Activated CD4-positive, alpha-beta T cell treated with anti-CD3 and anti-CD28 coated beads for 24 hours (primary cell): Measurements from ENCODE around the gene GALNT7.
"Not testable (repeated sequence)": the region's sequence is repeated elsewhere in the genome, so short reads cannot be mapped to it uniquely, and the experiment has no call there.

ENCODE experiments used
- DNase-seq, 2 donors: peaks; one replicate each; pipeline ENCODE4 v3.0.0-alpha.2; 2020; ENCODE audit warnings: low read depth in 2 of 2

Gene GALNT7, protein sequence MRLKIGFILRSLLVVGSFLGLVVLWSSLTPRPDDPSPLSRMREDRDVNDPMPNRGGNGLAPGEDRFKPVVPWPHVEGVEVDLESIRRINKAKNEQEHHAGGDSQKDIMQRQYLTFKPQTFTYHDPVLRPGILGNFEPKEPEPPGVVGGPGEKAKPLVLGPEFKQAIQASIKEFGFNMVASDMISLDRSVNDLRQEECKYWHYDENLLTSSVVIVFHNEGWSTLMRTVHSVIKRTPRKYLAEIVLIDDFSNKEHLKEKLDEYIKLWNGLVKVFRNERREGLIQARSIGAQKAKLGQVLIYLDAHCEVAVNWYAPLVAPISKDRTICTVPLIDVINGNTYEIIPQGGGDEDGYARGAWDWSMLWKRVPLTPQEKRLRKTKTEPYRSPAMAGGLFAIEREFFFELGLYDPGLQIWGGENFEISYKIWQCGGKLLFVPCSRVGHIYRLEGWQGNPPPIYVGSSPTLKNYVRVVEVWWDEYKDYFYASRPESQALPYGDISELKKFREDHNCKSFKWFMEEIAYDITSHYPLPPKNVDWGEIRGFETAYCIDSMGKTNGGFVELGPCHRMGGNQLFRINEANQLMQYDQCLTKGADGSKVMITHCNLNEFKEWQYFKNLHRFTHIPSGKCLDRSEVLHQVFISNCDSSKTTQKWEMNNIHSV

DNA sequence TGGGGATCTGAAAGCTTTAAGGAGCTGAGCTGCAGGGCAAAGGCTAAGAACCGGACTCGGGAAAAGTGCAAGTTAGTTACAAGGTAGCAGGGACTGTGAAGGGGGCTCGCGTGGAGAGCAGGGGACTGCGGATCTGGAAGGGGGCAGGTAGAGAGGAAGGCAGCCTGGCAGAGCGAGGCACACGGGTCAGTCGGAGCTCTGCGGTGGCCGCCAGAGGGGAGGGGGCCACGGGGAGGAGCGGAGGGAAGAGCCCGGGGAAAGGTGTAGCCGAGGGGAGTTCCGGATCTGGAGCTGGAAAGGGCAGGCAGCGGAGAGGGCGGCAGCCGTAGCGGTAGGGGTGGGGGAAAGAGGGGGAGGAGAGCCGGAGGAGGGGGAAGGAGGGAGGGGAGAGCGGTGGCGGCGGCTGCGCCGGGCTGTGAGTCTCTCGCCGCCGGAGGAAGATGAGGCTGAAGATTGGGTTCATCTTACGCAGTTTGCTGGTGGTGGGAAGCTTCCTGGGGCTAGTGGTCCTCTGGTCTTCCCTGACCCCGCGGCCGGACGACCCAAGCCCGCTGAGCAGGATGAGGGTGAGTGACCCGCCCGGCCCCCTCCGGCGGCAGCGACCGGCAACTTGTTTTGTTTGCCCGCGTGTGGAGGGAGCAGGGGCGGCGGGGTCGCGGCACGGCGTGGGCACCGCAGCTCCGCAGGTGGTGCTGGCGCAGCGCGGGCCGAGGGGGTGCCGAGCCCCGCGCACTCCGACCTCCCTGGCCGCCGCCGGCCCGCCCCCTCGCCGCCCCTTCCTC is at the start of gene GALNT7:
GALNT7 (plus strand) TSS at position 416 of the 782 bp plus-strand sequence; CDS start at position 441, 25 bp downstream.
- peak; percentile 46 to 52 for DNase-seq

DNA sequence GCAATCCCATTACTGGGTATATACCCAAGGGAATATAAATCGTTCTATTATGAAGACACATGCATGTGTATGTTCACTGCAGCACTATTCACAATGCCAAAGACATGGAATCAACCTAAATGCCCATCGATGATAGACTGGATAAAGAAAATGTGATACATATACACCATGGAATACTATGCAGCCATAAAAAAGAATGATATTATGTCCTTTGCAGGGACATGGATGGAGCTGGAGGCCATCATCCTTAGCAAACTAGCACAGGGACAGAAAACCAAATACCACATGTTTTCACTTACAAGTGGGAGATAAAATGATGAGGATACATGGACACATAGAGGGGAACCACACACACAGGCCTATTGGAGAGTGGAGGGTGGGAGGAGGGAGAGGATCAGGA is 49.8 kb upstream of the GALNT7 start:
- DNase-seq, result not testable (repeated sequence)

DNA sequence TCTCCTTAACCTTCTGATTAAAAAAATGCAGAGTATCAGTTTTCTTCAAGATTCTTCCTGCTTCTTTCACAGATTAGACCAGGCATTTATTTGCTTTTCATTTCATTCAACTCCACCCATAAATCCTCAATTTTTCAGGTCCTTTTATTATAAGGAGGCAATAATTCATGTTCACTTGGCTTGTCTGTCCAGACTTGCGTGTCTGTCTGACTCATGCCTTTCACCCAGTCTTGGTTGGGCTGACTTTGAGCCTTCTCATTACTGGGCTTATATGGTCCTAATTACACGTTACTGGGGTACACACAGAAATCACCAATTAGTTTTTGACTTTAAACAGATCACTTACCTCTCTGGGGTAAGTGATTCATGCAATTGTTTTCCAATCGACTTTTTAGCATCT is 48.8 kb upstream of the GALNT7 start:
- no peak for DNase-seq

DNA sequence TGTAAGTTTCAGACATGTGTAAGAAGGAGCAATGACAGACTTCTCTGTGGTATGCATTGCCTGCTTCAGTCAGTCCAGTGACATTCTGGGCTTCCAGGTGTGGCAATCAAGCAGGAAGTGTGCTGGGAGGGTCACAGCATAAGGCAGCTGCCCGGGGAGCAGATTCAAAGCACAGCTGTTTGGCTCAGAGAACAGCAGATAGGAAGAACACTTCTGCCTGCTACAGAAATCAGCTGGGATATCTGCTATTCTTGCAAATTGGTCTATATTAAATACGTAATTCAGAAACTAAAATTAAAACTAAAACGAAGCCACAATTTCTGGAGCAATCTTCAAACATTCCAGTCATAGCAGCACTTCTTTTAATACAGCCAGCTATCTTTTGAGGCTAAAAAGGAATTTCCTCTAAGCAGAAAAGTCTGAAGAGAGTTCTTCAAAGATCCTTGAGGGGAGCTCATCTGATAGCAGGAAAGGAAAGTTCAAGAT is 47.5 kb upstream of the GALNT7 start:
- DNase-seq, result no peak

DNA sequence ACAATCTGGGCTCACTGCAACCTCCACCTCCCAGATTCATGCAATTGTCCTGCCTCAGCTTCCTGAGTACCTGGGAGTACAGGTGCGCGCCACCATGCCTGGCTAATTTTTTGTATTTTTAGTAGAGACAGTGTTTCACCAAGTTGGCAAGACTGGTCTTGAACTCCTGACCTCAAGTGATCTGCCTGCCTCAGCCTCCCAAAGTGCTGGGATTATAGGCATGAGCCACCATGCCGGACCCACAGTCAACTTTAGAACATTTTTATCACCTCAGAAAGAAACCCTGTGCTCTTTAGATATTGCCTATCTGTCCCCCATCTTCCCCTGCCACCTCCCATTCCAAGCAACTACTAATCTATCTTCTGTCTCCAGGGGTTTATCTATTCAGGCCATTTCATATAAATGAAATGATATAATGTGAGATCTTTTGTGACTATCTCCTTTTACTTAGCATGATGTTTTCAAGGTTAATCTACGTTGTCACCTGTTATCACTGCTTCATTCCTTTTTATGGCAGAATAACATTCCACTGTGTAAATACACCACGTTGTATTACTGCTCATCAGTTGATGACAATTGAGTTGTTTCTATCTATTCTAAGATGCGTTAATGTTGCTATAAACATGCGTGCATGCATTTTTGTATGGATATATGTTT is 44.3 kb upstream of the GALNT7 start:
- no peak for DNase-seq

DNA sequence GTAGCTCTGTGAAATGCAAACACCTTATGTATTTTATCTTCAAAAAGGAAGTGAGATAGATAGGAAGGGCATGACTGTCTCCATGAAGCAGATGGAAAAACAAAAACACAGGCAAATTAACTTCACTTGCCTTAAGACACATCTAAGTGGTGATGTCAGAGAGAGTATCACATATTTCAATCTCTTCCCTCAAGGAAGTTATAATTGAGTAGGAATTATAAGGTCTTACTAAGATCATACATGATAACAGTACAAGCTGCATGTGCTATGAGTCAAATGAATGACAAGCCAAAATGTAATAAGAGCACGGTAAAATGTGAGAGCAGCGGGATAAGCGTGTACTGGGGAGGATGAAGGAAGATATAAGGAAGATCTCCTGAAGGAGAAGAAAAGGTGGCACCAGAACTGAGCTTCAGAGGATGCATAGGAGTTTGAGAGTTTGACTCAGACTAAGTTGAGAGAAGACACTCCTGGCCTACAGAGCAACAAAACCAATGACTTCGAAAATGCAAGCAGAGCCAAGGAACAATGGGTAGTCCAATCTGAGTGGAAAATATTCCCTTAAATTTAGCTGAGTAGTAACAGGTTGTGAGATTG is 43.3 kb upstream of the GALNT7 start:
- no peak for DNase-seq

DNA sequence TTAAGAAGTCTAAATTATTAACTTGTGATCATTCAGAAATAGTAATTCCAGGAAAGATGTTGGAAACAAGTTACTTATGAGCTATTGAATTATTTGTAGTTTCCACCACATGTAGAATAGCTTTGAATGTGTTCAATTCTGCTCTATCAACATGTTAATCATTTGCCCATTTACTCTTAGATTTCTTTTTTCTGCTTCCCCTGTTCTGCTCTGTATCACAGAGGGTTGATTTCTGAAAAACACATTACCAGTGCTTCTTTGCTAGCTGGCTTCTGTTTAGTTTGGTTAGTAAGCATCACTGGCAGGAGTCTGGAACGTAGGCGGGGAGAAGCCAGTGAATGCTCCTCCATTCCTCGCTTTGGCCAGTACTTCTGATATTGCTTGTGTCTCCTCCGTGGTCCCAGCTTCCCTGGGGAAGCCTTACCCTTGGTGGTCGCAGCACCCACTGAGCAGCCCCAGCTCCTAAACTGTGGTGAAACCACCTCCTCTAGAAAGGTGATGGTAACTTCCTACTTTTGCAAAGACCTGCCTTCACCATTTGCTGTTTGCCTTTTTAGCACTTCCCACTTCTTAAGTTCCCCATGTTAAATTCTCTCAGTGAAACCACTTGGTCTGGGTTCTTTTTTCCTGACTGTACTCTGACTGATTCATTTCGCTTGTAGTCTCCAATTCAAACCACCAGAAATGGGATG is 40.3 kb upstream of the GALNT7 start:
- no peak for DNase-seq

DNA sequence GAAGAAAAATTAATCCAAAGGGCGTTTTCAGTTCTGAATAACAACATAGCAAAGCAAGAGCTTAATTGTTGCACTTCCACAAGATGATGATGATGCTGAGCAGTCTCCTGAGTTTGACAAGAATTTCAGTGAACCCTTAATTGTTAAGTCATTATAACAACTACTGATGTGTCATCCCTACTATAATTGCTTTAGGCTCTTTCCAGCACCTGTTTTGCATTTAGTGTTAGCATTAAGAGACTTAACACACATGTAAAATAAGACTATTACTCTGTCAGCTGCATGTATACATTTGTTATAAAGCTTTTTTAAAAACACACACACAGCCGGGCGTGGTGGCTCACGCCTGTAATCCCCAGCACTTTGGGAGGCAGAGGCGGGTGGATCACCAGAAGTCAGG is 37.9 kb upstream of the GALNT7 start:
- no peak for DNase-seq

DNA sequence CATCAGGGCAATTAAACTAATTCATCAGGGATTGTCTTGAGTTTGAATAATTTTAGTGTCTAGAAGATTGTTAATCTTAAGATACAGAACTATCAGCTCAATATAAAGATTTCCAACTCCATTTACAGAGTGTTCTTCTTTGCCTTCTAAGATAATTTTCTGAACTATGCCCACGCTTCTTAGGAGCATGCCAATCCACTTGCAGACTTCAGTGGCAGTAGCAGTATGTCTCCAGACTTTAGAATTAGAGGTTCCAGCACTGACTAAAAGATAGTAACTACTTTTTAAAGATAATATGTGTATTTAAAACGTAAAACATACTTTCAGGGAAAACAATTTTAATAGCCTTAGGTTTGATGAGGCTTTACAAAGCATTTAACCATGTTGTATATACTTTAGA is 34.2 kb upstream of the GALNT7 start:
- no peak for DNase-seq

DNA sequence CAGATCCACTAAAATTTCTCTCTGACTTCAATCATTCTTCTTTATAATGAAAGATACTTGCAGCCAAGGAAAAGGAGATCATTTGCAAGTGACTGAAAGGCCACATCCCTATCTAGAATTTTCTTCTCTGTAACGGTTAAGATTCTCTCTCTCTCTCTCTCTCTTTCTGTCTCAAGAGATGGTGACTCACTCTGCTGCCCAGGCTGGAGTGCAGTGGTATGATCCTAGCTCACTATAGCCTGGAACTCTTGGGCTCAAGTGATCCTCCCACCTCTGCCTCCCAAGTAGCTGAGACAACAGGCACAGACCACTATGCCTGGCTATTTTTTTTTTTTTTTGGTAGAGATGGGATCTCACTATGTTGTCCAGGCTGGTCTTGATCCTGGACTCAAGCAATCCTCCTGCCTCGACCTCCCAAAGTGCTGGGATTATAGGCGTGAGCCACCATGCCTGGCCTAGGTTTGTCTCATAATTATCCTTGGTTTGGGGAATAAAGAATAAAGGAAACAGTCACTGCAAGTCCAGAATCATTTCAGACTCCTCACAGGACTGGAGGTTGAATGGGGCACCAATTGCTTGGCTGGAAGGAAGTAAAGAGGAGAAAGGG is 33.3 kb upstream of the GALNT7 start:
- no peak for DNase-seq

DNA sequence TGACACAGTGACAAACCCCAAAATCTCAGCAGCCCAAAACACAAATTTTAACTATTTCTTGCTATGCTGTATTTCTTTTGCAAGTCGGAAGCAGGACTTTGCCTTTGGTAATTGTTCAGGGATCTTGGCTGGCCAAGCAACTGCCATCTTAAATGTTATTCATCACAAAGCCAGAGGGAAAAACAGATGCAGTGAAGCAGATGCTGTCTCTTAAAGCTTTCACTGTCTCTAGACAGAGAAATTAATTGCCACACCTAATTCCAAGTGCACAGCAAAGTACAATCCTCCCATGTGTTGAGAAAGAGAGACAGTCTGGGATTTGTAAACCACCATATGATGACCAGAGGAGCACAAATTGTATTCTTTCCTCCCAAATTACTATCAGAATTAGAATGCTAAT is 30.0 kb upstream of the GALNT7 start:
- DNase-seq, result no peak

DNA sequence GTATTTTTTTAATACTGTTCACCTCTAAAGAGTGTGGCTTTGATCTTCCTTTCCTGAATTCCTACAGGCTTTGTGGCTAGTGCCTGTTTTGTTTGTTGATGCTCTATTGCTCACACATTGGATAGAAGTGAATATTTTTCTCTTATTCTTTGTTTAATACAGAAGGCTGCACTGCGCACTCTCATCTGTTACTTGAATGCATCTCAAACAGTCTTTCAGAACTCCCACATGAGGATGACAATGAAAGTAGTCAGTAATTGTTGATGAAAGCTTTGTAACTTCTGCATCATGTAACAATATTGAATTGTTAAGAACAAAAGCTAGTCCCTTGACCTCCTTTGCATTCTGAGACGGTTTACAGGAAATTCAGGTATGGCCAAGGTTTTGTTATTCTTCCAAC is 29.1 kb upstream of the GALNT7 start:
- DNase-seq, result no peak

DNA sequence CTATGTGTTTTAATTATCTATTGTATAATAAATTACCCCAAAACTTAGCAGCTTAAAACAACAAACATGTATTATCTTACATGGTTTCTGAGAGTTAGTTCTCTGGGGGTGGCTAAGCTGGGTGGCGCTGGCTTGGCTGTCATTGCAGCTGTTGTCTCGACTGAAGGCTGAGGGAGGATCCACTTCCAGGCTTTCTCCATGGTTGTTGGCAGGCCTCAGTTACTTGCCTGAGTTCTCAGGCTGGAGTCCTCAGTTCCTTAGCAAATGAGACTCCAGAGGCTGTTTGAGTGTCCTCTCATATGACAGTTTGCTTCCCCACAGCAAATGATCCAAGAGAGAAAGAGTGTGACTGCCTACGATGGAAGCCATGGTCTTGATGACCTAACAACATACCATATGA is 23.5 kb upstream of the GALNT7 start:
- no peak for DNase-seq

DNA sequence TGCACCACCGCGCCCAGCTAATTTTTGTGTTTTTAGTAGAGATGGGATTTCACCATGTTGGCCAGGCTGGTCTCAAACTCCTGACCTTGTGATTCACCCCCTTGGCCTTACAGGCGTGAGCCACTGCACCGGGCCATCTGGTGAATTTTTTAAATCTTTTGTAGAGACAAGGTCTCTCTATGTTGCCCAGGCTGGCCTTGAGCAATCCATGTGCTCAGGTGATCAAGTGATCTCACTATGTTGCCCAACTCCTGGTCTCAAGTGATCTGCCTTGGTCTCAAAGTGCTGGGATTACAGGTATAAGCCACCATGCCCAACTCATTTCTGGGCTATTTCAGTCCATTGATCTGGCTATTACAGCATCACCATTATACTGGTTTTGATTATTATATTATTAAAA is 22.2 kb upstream of the GALNT7 start:
- DNase-seq, result no peak

DNA sequence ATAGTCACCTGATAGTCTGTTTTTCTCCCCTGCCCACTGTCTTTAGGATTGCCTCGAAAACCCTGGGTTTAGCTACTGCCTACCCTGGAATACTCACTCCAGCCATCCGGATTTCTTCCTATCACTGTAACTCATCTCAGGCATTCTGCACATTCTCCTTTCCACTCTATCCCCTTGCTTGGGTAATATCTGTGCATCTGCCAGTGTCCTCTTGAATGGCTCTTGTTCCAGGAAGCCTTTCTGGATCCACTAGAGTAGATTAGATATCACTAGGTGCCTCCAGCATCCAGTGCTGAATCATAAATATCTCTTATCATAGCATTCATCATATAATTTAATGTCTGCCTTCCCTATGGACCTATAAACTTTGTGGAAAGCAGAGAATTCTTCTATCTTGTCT is 17.1 kb upstream of the GALNT7 start:
- no peak for DNase-seq

DNA sequence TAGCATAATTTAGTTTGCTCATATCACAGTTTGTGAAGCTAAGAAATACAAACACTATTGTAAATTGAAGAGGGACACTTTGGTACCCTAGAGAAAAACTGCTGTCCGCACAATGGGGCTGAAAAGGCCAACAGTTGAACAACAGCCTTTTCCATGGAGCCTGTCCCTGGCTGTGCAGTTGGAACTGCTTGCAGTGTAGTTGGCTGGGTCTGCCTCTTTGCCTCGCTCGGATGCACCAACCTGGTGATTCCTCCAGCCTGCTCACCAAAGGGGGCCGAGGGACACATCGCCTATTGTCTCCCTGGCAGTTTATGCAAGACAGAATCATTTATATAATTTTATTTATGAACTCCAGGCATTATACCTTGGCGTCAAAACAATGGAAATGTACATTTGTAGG is 16.5 kb upstream of the GALNT7 start:
- DNase-seq, result no peak

DNA sequence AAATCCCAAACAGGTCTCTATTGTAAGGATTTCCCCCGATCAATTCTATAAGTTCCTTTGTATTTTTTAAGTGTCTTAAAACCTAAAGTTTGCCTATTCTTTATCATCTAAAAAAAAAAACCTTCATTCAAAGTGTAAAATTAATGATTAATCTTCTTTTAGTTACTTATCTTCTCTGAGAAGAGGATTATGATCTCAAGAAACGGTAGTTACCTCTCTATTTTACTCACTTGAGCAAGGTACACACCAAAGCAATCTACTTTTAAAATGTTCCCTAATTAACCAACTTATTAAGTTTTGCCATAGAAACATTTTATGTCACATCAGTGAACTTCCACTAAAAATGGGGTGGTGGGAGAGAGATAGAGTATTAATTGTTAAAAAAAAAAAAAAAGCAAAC is 15.2 kb upstream of the GALNT7 start:
- DNase-seq, result no peak

DNA sequence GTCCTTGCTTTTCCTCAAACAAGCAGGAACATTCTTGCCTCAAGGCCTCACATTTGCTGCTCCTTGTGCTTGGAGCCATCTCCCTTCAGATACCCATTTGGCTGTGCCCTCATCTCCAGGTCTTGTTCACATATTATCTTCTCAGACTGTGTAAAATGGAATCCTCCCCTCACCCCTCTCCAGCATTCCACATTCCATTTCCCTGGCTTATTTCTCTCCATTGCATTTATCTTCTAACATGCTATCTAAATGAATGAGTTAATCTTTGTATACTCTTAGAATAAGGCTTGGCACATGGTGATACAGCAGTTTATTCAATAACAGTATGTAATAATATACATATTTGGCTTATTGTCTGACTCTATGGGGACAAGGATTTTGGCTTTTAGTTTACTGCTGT is 8.8 kb upstream of the GALNT7 start:
- no peak for DNase-seq

DNA sequence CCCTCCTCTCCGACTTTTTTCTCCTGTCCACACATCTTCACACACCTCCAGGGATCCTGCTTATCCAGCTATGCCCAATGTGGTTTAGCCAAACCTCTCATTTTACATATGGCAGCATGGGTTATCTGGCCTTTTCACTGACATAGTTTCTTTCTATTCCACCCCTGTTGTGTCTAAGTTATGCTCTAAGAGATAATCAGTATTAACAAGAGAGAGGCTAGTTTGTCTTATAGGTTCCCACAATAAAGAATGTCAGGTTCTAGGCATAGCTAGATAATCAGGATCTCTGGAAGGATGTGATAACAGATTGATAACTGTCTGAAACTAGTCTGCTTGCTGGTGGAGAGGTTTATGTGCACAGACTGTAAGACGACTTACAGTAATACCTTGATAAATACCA is 7.7 kb upstream of the GALNT7 start:
- DNase-seq, result no peak

DNA sequence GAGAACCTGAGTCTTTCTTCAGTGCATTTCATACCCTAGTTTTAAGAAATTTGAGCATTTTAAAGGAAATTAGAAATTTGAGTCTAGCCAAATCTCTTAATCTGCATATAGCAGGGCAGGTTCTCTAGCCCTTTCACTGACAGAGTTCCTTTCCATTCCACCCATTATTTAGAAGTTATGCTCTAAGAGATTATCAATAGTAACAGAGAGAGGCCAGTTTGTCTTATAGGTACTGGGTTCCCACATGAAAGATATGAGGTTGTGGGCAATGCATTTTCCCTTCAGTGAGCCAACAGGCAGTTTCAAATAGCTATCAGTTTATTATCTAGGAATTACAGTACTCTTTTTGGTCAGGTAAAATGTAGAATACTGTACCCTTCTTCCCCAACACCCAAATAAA is 7.3 kb upstream of the GALNT7 start:
- no peak for DNase-seq

DNA sequence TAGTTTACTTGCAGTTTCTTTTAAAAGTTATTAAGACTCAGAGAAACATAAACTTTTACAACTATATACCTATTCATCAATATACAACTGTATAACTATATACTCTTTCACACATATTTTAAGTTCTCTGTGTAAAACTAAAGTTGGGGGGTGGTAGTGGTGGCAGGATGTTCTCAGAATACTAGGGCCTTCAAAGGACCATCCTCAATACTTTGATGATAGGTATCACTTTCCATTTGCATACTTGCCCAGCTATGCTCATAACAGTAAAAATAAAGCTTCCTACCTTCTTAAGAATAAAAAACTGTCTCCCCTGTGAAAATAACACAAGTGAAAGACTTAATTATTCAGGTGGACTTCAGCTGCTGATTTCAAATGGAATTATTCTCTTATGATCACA is 2.9 kb upstream of the GALNT7 start:
- DNase-seq, result no peak
